ENCODE data around the gene UGT1A6. TPM values are rescaled to one million over a fixed set of nuclear protein-coding genes. Genes with fewer than 3 reads are reported as not detected.
"Not testable (repeated sequence)": the region's sequence is repeated elsewhere in the genome, so short reads cannot be mapped to it uniquely, and the experiment has no call there.

UGT1A6 gene
- total RNA-seq: not detected

- intact Hi-C loops (cut with DNase I): no loop called here
- ATAC-seq (no peak), DNase-seq (ENCODE audit: low spot score) (no peak)
These were observed at the start of gene UGT1A6 for GRCh38 chr2:233692648-233693047. TSS of gene UGT1A6 (plus strand) at chr2:233692890. CDS start at chr2:233693005, 115 bp downstream.

GRCh38 chr2:233643128-233643527 lies 49.6 kb upstream of the UGT1A6 start:
- DNase-seq (ENCODE audit: low spot score) (no peak), ATAC-seq (no peak)
- intact Hi-C loops (cut with DNase I): no loop called here

DNA sequence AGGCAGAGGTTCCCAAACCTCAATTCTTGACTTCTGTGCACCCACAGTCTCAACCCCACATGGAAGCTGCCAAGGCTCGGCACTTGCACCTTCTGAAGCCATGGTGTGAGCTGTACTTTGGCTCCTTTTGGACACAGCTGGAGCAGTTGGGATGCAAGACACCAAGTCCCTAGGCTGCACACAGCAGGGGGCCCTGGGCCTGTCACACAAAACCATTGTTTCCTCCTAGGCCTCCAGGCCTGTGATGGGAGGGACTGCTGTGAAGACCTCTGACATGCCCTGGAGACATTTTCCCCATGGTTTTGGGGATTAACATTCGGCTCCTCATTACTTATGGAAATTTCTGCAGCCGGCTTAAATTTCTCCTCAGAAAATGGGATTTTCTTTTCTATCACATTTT lies 46.7 kb upstream of the UGT1A6 start:
- intact Hi-C loops (cut with DNase I); ATAC-seq; DNase-seq (ENCODE audit: low spot score): not testable (repeated sequence)

- ATAC-seq (no peak), DNase-seq (ENCODE audit: low spot score) (no peak)
- intact Hi-C loops (cut with DNase I): loop anchor here (5.0 kb wide), 1 partner anchor 1146 kb away; no protein-coding TSS in a partner anchor
These were observed 41.7 kb upstream of the UGT1A6 start for GRCh38 chr2:233650981-233651380.

DNA sequence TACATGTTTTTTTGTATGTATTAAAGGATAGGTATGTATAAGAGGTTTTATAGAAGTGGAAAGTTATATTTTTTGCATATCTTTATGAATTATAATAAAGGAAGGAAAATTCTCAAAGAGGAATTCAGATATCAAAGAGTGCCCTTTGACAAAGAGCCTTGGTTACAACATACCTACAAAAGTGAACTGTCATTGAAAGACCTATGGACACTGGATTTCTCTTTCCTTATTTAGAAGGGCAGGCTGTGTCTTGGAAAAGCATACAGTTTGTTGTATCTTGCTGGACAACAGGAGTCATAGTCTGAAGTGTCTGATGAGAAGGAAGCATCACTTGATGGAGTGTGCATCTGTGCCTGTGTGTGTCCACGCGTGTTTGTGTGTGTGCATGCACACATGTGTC lies 41.3 kb upstream of the UGT1A6 start:
- no peak for ATAC-seq
- no peak for DNase-seq (ENCODE audit: low spot score)
- intact Hi-C loops (cut with DNase I): loop anchor here (5.0 kb wide), 1 partner anchor 1146 kb away; no protein-coding TSS in a partner anchor

- intact Hi-C loops (cut with DNase I): loop anchor here (5.0 kb wide), 1 partner anchor 1143 kb away; no protein-coding TSS in a partner anchor
- ATAC-seq: no peak
- DNase-seq (ENCODE audit: low spot score): no peak
These were observed 38.2 kb upstream of the UGT1A6 start for GRCh38 chr2:233654501-233654900.

- intact Hi-C loops (cut with DNase I): no loop called here
- DNase-seq (ENCODE audit: low spot score) (no peak), ATAC-seq (no peak)
These were observed 37.6 kb upstream of the UGT1A6 start for GRCh38 chr2:233655043-233655442.

DNA sequence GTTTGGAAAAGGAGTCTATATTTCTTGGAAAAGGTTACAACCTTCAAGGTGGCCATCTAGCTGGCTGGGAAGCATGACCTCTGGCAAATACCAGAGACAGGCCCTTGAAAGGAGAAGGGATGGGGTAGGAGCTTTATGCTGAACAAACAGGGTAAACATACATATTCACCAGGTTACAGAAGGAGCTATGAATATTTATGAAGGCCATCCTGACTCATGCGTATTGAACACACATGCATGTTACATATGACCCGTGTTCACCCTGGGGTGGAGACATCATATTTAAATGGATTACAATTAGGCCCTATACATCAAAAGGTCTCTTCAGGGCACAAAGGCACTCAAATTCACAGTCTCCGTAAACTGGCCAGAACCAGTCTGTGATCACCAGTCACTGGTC lies 36.7 kb upstream of the UGT1A6 start:
- ATAC-seq; intact Hi-C loops (cut with DNase I); DNase-seq (ENCODE audit: low spot score): not testable (repeated sequence)

GRCh38 chr2:233656443-233656842 lies 36.2 kb upstream of the UGT1A6 start:
- intact Hi-C loops (cut with DNase I): no loop called here
- DNase-seq (ENCODE audit: low spot score) (no peak), ATAC-seq (no peak)

- ATAC-seq (no peak), DNase-seq (ENCODE audit: low spot score) (no peak)
- intact Hi-C loops (cut with DNase I): no loop called here
These were observed 34.1 kb upstream of the UGT1A6 start for GRCh38 chr2:233658610-233659009.

DNA sequence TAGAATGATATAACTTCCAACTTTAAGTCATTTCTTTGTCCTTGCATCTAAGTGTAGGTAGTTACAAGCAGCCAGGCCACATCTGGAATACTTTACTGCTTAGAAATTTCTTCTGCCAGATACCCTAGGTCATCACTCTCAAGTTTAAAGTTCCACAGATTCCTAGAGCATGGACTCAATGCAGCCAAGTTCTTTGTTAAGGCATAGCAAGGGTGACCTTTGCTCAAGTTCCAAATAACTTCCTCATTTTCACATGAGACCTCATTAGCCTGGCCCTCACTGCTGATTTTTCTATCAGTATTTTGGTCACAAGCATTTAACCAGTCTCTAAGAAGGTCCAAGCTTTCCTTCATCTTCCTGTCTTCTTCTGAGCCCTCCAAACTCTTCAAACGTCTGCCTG lies 28.8 kb upstream of the UGT1A6 start:
- ATAC-seq (no peak), DNase-seq (ENCODE audit: low spot score) (no peak)
- intact Hi-C loops (cut with DNase I): no loop called here

GRCh38 chr2:233668605-233669260 lies 24.0 kb upstream of the UGT1A6 start:
- DNase-seq (ENCODE audit: low spot score): no peak
- ATAC-seq: no peak
- intact Hi-C loops (cut with DNase I): no loop called here

DNA sequence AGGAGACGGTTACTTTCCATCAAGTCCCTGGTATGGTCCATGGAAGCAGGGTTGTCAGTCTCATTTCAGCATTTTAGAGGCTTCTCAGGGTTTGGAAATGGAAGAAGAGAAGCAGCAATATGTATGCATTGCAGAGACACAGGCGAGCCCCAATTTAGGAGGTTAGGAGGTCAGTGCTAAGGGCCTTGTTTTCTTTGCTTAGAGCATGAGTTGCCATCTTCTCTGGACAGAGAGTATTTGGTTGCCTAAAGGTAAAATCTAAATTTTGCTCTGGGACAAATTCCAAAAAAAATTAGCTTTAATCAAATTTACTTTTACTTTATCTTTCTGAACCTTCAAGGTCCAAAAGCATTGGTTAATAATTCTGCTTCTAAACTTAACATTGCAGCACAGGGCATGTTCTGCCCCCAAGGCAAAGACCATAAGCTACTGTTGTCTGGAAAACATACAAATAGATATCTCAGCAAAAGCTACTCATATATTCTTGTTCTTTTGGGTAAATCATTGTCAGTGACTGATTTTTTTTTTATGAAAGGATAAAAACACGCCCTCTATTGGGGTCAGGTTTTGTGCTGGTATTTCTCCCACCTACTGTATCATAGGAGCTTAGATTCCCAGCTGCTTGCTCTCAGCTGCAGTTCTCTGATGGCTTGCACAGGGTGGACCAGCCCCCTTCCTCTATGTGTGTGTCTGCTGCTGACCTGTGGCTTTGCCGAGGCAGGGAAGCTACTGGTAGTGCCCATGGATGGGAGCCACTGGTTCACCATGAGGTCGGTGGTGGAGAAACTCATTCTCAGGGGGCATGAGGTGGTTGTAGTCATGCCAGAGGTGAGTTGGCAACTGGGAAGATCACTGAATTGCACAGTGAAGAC lies 21.2 kb upstream of the UGT1A6 start, which contains the start of gene UGT1A9:
TSS of gene UGT1A9 (plus strand) at position 609 of the 872 bp plus-strand sequence. CDS start at position 646, 37 bp downstream.
- ATAC-seq: no peak

GRCh38 chr2:233672886-233673285 lies 19.8 kb upstream of the UGT1A6 start:
- intact Hi-C loops (cut with DNase I): no loop called here
- DNase-seq (ENCODE audit: low spot score) (no peak), ATAC-seq (no peak)

More for the DNA sequence above, 21.2 kb upstream of the UGT1A6 start, which contains the start of gene UGT1A9:
- no peak for DNase-seq (ENCODE audit: low spot score)
- intact Hi-C loops (cut with DNase I): no loop called here

GRCh38 chr2:233673896-233674295 lies 18.8 kb upstream of the UGT1A6 start:
- no peak for DNase-seq (ENCODE audit: low spot score)
- no peak for ATAC-seq
- intact Hi-C loops (cut with DNase I): no loop called here

DNA sequence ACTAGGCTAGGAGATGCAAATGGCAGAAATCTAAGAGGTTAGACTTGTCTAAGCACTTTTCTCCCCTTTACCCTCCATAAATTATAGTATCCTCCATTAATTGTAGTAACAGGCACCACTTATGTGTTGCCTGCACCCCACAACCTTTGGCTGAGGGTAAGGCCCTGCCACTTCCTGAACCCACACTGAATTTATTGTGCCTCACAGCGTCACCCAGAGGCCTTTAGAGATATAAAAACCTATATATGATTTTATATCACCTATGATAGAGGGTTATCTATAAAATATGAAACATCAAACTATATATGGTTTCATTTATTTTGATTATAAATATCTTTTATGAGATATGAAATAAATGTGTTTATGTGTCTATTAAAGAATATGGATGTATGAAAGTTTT lies 18.4 kb upstream of the UGT1A6 start:
- DNase-seq (ENCODE audit: low spot score): no peak
- ATAC-seq: no peak
- intact Hi-C loops (cut with DNase I): no loop called here

GRCh38 chr2:233674995-233675394 lies 17.7 kb upstream of the UGT1A6 start:
- no peak for ATAC-seq
- DNase-seq (ENCODE audit: low spot score): no peak
- intact Hi-C loops (cut with DNase I): no loop called here

- ATAC-seq: no peak
- intact Hi-C loops (cut with DNase I): no loop called here
- no peak for DNase-seq (ENCODE audit: low spot score)
These were observed 16.6 kb upstream of the UGT1A6 start for GRCh38 chr2:233676046-233676445.

- DNase-seq (ENCODE audit: low spot score) (no peak), ATAC-seq (no peak)
- intact Hi-C loops (cut with DNase I): no loop called here
These were observed 13.5 kb upstream of the UGT1A6 start for GRCh38 chr2:233679196-233679595.

All from sciatic nerve (tissue), 2 donors.